K562 (cell line): Measurements from ENCODE around the gene NKAIN1. TPM values are rescaled to one million over a fixed set of nuclear protein-coding genes. Genes with fewer than 3 reads are reported as not detected.

Experiments used
- CREM ChIP-seq: IDR thresholded peaks from 2 replicates; pipeline ENCODE4 v1.6.1; 2014; ENCODE audit warnings: antibody characterized with exemption, low read depth
- DPF2 ChIP-seq: fragments of 450-650 bp; IDR thresholded peaks from 2 replicates; pipeline ENCODE4 v1.6.1; 2016
- EP400 ChIP-seq: fragments of 450-650 bp; IDR thresholded peaks from 2 replicates; pipeline ENCODE4 v1.6.1; 2017; ENCODE audit warnings: antibody characterized with exemption, mild to moderate bottlenecking, moderate library complexity
- FOXJ2 ChIP-seq: fragments of 200-800 bp; sonication (Bioruptor generic); IDR thresholded peaks from 2 replicates; pipeline ENCODE4 v1.6.1; 2016; ENCODE audit warnings: missing genetic modification characterization, missing compliant biosample characterization
- KDM1A ChIP-seq, 2 experiments: fragments of 450-650 bp; IDR thresholded peaks; 2 replicates each; pipeline ENCODE4 v1.6.1; 2016; ENCODE audit warnings: mild to moderate bottlenecking in 2 of 2
- NCOA4 ChIP-seq: fragments of 450-650 bp; IDR thresholded peaks from 2 replicates; pipeline ENCODE4 v1.6.1; 2018; ENCODE audit warnings: mild to moderate bottlenecking; ENCODE audit not compliant: partially characterized antibody
- NRF1 ChIP-seq, 2 experiments: fragments of 450-650 bp; IDR thresholded peaks in 1 of 2; conservative IDR thresholded peaks in 1 of 2; 2 replicates each; pipeline ENCODE4 v1.6.1; 2014; ENCODE audit warnings: mild to moderate bottlenecking in 2 of 2
- SRSF9 ChIP-seq: fragments of 200-400 bp; formaldehyde crosslinking; IDR thresholded peaks from 2 replicates; pipeline ENCODE4 v1.6.1; 2017; ENCODE audit warnings: low read depth, low read length, borderline replicate concordance
- STAG1 ChIP-seq: sonication (generic); formaldehyde crosslinking; IDR thresholded peaks from 2 replicates; pipeline ENCODE4 v1.5.0; 2020; ENCODE audit warnings: missing genetic modification reagents, borderline replicate concordance
- ZNF133 ChIP-seq: fragments of 250-450 bp; sonication (Bioruptor Pico); IDR thresholded peaks from 2 replicates; pipeline ENCODE4 v1.4.0; 2020; ENCODE audit warnings: mild to moderate bottlenecking
- ZNF324 ChIP-seq: fragments of 250-450 bp; sonication (Bioruptor Pico); IDR thresholded peaks from 2 replicates; pipeline ENCODE4 v1.4.0; 2020; ENCODE audit warnings: mild to moderate bottlenecking
- ZZZ3 ChIP-seq: fragments of 450-650 bp; IDR thresholded peaks from 2 replicates; pipeline ENCODE4 v1.6.1; 2016; ENCODE audit warnings: antibody characterized with exemption, mild to moderate bottlenecking, moderate library complexity
- polyA plus RNA-seq, 8 experiments: library from polyadenylated mRNA; depleted of rRNA in 4 of 8; stranded (reverse) in 5 of 8; unstranded in 3 of 8; fragments of >200 nt; fragmentation: Nextera tagmentation in 2 of 8; fragmentation: Illumina TruSeq in 1 of 8; extraction: Ambion mirVana in 2 of 8; extraction: Trizol in 1 of 8; gene quantifications; 2 replicates each; pipeline versions ENCODE4 v1.2.1 to v1.2.3, GENCODE V29; 2011 to 2014; ENCODE audit warnings: inconsistent platforms in 1 of 8, missing spikeins in 1 of 8
- total RNA-seq, 7 experiments: library from RNA; depleted of rRNA in 6 of 7; stranded (reverse); fragments of >200 nt in 6 of 7; fragmentation: Illumina TruSeq in 2 of 7; extraction: Trizol in 2 of 7; gene quantifications; 2 replicates each; pipeline versions ENCODE4 v1.2.1 to v1.2.3, GENCODE V29; 2011 to 2021; ENCODE audit warnings: low replicate concordance in 1 of 7
- TF ChIP-seq, protein P1 (sequence below): sonication (generic); formaldehyde crosslinking; IDR thresholded peaks from 2 replicates; pipeline ENCODE4 v1.9.0; 2022; ENCODE audit warnings: mild to moderate bottlenecking, missing genetic modification reagents
- TF ChIP-seq, protein P2 (sequence below): fragments of 450-650 bp; formaldehyde crosslinking; IDR thresholded peaks from 2 replicates; pipeline ENCODE4 v1.4.0; 2022; ENCODE audit warnings: missing genetic modification characterization
- TF ChIP-seq, protein P3 (sequence below): sonication (generic); formaldehyde crosslinking; IDR thresholded peaks from 2 replicates; pipeline ENCODE4 v1.8.1; 2023; ENCODE audit warnings: mild to moderate bottlenecking, missing genetic modification reagents, moderate library complexity
- TF ChIP-seq, protein P4 (sequence below): fragments of 450-650 bp; IDR thresholded peaks from 2 replicates; pipeline ENCODE4 v1.6.1; 2016; ENCODE audit warnings: mild to moderate bottlenecking, moderate library complexity

NKAIN1 gene
- total and polyA plus RNA-seq, 9 of the 15 experiments (the other 6 are each of a cell fraction or from before 2014, with no cell fraction given), result 0.03 to 0.22 (median 0.04) TPM; not detected in 3

DNA sequence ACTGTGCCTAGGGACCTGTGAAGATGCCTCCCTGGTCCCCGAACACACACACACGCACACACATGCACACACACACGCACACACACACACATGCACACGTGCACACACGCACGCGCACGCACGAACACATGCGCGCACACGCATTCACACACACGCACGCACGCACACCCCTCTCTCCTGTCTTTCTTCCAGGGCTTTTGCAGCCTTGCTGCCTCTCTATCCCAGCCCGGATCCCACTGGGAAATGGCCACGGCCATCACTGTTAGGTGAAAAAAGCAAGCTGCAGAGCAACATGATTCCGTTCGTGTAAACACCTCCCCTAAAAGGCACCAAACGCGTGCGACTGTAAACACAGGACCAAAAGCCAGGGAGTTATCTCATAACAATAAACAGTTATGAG lies 39.7 kb downstream of the NKAIN1 start (continued):
- TF ChIP-seq, protein P1, sequence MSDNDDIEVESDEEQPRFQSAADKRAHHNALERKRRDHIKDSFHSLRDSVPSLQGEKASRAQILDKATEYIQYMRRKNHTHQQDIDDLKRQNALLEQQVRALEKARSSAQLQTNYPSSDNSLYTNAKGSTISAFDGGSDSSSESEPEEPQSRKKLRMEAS (CRISPR knock-in tag), result peak; percentile 43; the same call in 1 of the 2 replicates
- no peak for TF ChIP-seq ZNF133 (CRISPR knock-in tag)
- TF ChIP-seq FOXJ2 (tag), result no peak
- TF ChIP-seq, protein P2, sequence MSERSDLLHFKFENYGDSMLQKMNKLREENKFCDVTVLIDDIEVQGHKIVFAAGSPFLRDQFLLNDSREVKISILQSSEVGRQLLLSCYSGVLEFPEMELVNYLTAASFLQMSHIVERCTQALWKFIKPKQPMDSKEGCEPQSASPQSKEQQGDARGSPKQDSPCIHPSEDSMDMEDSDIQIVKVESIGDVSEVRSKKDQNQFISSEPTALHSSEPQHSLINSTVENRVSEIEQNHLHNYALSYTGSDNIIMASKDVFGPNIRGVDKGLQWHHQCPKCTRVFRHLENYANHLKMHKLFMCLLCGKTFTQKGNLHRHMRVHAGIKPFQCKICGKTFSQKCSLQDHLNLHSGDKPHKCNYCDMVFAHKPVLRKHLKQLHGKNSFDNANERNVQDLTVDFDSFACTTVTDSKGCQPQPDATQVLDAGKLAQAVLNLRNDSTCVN (CRISPR knock-in tag), result no peak
- no peak for TF ChIP-seq ZZZ3
- TF ChIP-seq, protein P3, sequence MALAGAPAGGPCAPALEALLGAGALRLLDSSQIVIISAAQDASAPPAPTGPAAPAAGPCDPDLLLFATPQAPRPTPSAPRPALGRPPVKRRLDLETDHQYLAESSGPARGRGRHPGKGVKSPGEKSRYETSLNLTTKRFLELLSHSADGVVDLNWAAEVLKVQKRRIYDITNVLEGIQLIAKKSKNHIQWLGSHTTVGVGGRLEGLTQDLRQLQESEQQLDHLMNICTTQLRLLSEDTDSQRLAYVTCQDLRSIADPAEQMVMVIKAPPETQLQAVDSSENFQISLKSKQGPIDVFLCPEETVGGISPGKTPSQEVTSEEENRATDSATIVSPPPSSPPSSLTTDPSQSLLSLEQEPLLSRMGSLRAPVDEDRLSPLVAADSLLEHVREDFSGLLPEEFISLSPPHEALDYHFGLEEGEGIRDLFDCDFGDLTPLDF (CRISPR knock-in tag), result no peak
- no peak for TF ChIP-seq STAG1 (CRISPR knock-in tag)
- 0 out of 2 replicates have a peak, but pooled peaks have one; percentile 12 for TF ChIP-seq CREM
- no peak for TF ChIP-seq SRSF9
- peak in 1 of 2 experiments; percentile 58; a peak in 1 of 4 replicates for TF ChIP-seq KDM1A (IDR thresholded peaks at IDR 0.05)
- no peak for TF ChIP-seq DPF2
- TF ChIP-seq NRF1 (conservative IDR thresholded peaks at IDR 0.05 in 1 of 2, IDR thresholded peaks at IDR 0.05 in 1 of 2), result peak; percentile 64 to 76
- TF ChIP-seq NCOA4, result no peak
- TF ChIP-seq, protein P4, sequence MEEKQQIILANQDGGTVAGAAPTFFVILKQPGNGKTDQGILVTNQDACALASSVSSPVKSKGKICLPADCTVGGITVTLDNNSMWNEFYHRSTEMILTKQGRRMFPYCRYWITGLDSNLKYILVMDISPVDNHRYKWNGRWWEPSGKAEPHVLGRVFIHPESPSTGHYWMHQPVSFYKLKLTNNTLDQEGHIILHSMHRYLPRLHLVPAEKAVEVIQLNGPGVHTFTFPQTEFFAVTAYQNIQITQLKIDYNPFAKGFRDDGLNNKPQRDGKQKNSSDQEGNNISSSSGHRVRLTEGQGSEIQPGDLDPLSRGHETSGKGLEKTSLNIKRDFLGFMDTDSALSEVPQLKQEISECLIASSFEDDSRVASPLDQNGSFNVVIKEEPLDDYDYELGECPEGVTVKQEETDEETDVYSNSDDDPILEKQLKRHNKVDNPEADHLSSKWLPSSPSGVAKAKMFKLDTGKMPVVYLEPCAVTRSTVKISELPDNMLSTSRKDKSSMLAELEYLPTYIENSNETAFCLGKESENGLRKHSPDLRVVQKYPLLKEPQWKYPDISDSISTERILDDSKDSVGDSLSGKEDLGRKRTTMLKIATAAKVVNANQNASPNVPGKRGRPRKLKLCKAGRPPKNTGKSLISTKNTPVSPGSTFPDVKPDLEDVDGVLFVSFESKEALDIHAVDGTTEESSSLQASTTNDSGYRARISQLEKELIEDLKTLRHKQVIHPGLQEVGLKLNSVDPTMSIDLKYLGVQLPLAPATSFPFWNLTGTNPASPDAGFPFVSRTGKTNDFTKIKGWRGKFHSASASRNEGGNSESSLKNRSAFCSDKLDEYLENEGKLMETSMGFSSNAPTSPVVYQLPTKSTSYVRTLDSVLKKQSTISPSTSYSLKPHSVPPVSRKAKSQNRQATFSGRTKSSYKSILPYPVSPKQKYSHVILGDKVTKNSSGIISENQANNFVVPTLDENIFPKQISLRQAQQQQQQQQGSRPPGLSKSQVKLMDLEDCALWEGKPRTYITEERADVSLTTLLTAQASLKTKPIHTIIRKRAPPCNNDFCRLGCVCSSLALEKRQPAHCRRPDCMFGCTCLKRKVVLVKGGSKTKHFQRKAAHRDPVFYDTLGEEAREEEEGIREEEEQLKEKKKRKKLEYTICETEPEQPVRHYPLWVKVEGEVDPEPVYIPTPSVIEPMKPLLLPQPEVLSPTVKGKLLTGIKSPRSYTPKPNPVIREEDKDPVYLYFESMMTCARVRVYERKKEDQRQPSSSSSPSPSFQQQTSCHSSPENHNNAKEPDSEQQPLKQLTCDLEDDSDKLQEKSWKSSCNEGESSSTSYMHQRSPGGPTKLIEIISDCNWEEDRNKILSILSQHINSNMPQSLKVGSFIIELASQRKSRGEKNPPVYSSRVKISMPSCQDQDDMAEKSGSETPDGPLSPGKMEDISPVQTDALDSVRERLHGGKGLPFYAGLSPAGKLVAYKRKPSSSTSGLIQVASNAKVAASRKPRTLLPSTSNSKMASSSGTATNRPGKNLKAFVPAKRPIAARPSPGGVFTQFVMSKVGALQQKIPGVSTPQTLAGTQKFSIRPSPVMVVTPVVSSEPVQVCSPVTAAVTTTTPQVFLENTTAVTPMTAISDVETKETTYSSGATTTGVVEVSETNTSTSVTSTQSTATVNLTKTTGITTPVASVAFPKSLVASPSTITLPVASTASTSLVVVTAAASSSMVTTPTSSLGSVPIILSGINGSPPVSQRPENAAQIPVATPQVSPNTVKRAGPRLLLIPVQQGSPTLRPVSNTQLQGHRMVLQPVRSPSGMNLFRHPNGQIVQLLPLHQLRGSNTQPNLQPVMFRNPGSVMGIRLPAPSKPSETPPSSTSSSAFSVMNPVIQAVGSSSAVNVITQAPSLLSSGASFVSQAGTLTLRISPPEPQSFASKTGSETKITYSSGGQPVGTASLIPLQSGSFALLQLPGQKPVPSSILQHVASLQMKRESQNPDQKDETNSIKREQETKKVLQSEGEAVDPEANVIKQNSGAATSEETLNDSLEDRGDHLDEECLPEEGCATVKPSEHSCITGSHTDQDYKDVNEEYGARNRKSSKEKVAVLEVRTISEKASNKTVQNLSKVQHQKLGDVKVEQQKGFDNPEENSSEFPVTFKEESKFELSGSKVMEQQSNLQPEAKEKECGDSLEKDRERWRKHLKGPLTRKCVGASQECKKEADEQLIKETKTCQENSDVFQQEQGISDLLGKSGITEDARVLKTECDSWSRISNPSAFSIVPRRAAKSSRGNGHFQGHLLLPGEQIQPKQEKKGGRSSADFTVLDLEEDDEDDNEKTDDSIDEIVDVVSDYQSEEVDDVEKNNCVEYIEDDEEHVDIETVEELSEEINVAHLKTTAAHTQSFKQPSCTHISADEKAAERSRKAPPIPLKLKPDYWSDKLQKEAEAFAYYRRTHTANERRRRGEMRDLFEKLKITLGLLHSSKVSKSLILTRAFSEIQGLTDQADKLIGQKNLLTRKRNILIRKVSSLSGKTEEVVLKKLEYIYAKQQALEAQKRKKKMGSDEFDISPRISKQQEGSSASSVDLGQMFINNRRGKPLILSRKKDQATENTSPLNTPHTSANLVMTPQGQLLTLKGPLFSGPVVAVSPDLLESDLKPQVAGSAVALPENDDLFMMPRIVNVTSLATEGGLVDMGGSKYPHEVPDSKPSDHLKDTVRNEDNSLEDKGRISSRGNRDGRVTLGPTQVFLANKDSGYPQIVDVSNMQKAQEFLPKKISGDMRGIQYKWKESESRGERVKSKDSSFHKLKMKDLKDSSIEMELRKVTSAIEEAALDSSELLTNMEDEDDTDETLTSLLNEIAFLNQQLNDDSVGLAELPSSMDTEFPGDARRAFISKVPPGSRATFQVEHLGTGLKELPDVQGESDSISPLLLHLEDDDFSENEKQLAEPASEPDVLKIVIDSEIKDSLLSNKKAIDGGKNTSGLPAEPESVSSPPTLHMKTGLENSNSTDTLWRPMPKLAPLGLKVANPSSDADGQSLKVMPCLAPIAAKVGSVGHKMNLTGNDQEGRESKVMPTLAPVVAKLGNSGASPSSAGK, result no peak
- no peak for TF ChIP-seq EP400
- no peak for TF ChIP-seq ZNF324 (CRISPR knock-in tag)
